ENCODE measurements around the gene ELMO3. TPM values are rescaled to one million over a fixed set of nuclear protein-coding genes. Genes with fewer than 3 reads are reported as not detected.

Gene ELMO3
- total and polyA plus RNA-seq, 2 of the 13 experiments (the other 11 are each of a cell fraction or from before 2014, with no cell fraction given), result 2.6 to 4.0 TPM

- no peak; the same call in 1 of the 2 replicates for TF ChIP-seq NR2C2 (CRISPR knock-in tag; IDR thresholded peaks at IDR 0.05; ENCODE audit: borderline replicate concordance)
- TF ChIP-seq RAD51 (IDR thresholded peaks at IDR 0.05; ENCODE audit: borderline replicate concordance), result peak; percentile 72
- peak; percentile 44; the same call in 1 of the 2 replicates for TF ChIP-seq ZNF563 (CRISPR knock-in tag; IDR thresholded peaks at IDR 0.05)
- peak; percentile 69; the same call in 1 of the 2 replicates for TF ChIP-seq ARID2 (CRISPR knock-in tag; IDR thresholded peaks at IDR 0.05; ENCODE audit: borderline replicate concordance)
- TF ChIP-seq ATF7-NPFF (CRISPR knock-in tag; IDR thresholded peaks at IDR 0.05; ENCODE audit: low read depth), result peak; percentile 66; the same call in 1 of the 2 replicates
- TF ChIP-seq ISL2 (CRISPR knock-in tag; IDR thresholded peaks at IDR 0.05), result 0 out of 2 replicates have a peak, but pooled peaks have one; percentile 55
- TF ChIP-seq ZNF567 (CRISPR knock-in tag; IDR thresholded peaks at IDR 0.05; ENCODE audit: borderline replicate concordance), result peak; percentile 70; the same call in 1 of the 2 replicates
- no peak for TF ChIP-seq CCAR2 (optimal IDR thresholded peaks at IDR 0.05; ENCODE audit: low read depth, low read length)
- TF ChIP-seq ZNF703 (CRISPR knock-in tag; IDR thresholded peaks at IDR 0.05; ENCODE audit: borderline replicate concordance), result no peak; the same call in 1 of the 2 replicates
- TF ChIP-seq ZBTB42 (CRISPR knock-in tag; IDR thresholded peaks at IDR 0.05), result 0 out of 2 replicates have a peak, but pooled peaks have one; percentile 68
- TF ChIP-seq GLI4 (CRISPR knock-in tag; IDR thresholded peaks at IDR 0.05; ENCODE audit: borderline replicate concordance), result peak; percentile 79; the same call in 1 of the 2 replicates
- peak; percentile 94 for TF ChIP-seq ZFP41 (CRISPR knock-in tag; IDR thresholded peaks at IDR 0.05; ENCODE audit: borderline replicate concordance)
- TF ChIP-seq, protein P1, sequence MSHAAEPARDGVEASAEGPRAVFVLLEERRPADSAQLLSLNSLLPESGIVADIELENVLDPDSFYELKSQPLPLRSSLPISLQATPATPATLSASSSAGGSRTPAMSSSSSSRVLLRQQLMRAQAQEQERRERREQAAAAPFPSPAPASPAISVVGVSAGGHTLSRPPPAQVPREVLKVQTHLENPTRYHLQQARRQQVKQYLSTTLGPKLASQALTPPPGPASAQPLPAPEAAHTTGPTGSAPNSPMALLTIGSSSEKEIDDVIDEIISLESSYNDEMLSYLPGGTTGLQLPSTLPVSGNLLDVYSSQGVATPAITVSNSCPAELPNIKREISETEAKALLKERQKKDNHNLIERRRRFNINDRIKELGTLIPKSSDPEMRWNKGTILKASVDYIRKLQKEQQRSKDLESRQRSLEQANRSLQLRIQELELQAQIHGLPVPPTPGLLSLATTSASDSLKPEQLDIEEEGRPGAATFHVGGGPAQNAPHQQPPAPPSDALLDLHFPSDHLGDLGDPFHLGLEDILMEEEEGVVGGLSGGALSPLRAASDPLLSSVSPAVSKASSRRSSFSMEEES (CRISPR knock-in tag; IDR thresholded peaks at IDR 0.05), result peak; percentile 68
- TF ChIP-seq NFIB (CRISPR knock-in tag; IDR thresholded peaks at IDR 0.05; ENCODE audit: borderline replicate concordance), result no peak
- peak; percentile 88 for TF ChIP-seq ARID4A (CRISPR knock-in tag; IDR thresholded peaks at IDR 0.05; ENCODE audit: borderline replicate concordance)
- TF ChIP-seq ZFY (CRISPR knock-in tag; IDR thresholded peaks at IDR 0.05), result peak; percentile 80
- TF ChIP-seq ZNF83 (CRISPR knock-in tag; IDR thresholded peaks at IDR 0.05; ENCODE audit: borderline replicate concordance), result peak; percentile 65; the same call in 1 of the 2 replicates
- TF ChIP-seq ZXDC (CRISPR knock-in tag; IDR thresholded peaks at IDR 0.05), result peak; percentile 66; the same call in 1 of the 2 replicates
- TF ChIP-seq THAP7 (CRISPR knock-in tag; IDR thresholded peaks at IDR 0.05), result peak; percentile 83
These were observed 48.0 kb upstream of the ELMO3 start, which contains the start of gene B3GNT9 (continued) for GRCh38 chr16:67150833-67151396.

All from HepG2 (cell line).